ENCODE results near the gene AMER1.

The AMER1 gene

GRCh38 chrX:64195862-64196261 is 9.6 kb downstream of the AMER1 start:
- in situ Hi-C loops (cut with MboI; ENCODE audit: low pct_unique_long_range_greater_than_20kb, low sequenced_read_pairs, unreplicated experiment): no loop called here
- no peak for TF ChIP-seq CTCF (IDR thresholded peaks at IDR 0.05; ENCODE audit: extremely low read depth, insufficient read depth, missing control alignments)
- DNase-seq (ENCODE audit: low spot score): no peak

- no peak for TF ChIP-seq CTCF (IDR thresholded peaks at IDR 0.05; ENCODE audit: extremely low read depth, insufficient read depth, missing control alignments)
- in situ Hi-C loops (cut with MboI; ENCODE audit: low pct_unique_long_range_greater_than_20kb, low sequenced_read_pairs, unreplicated experiment): no loop called here
Observed at GRCh38 chrX:64192673-64193072, 12.8 kb downstream of the AMER1 start.

GRCh38 chrX:64192040-64192439 is 13.5 kb downstream of the AMER1 start:
- TF ChIP-seq CTCF (IDR thresholded peaks at IDR 0.05; ENCODE audit: extremely low read depth, insufficient read depth, missing control alignments): no peak
- in situ Hi-C loops (cut with MboI; ENCODE audit: low pct_unique_long_range_greater_than_20kb, low sequenced_read_pairs, unreplicated experiment): no loop called here
- DNase-seq (ENCODE audit: low spot score): no peak

More at GRCh38 chrX:64192673-64193072, 12.8 kb downstream of the AMER1 start:
- no peak for DNase-seq (ENCODE audit: low spot score)

- in situ Hi-C loops (cut with MboI; ENCODE audit: low pct_unique_long_range_greater_than_20kb, low sequenced_read_pairs, unreplicated experiment): no loop called here
- DNase-seq (ENCODE audit: low spot score): no peak
- TF ChIP-seq CTCF (IDR thresholded peaks at IDR 0.05; ENCODE audit: extremely low read depth, insufficient read depth, missing control alignments): no peak
Observed at GRCh38 chrX:64191281-64192010, 14.1 kb downstream of the AMER1 start.

GRCh38 chrX:64190136-64190740 is 15.3 kb downstream of the AMER1 start:
- DNase-seq (ENCODE audit: low spot score): no peak
- no peak for TF ChIP-seq CTCF (IDR thresholded peaks at IDR 0.05; ENCODE audit: extremely low read depth, insufficient read depth, missing control alignments)
- in situ Hi-C loops (cut with MboI; ENCODE audit: low pct_unique_long_range_greater_than_20kb, low sequenced_read_pairs, unreplicated experiment): no loop called here

GRCh38 chrX:64188901-64189300 is 16.6 kb downstream of the AMER1 start:
- in situ Hi-C loops (cut with MboI; ENCODE audit: low pct_unique_long_range_greater_than_20kb, low sequenced_read_pairs, unreplicated experiment): no loop called here
- no peak for DNase-seq (ENCODE audit: low spot score)
- TF ChIP-seq CTCF (IDR thresholded peaks at IDR 0.05; ENCODE audit: extremely low read depth, insufficient read depth, missing control alignments): no peak
